Measurements from ENCODE around the gene IFNA7.
"Not testable (repeated sequence)": the region's sequence is repeated elsewhere in the genome, so short reads cannot be mapped to it uniquely, and the experiment has no call there.

IFNA7 gene

GRCh38 chr9:21205204-21205603, 3.2 kb upstream of the IFNA7 start:
- H3K23ac ChIP-seq (ENCODE audit: low read length), result no peak overlapping the region
- H2AFZ ChIP-seq (ENCODE audit: insufficient read depth, low read length, poor library complexity), result no peak overlapping the region
- no peak overlapping the region for H3K4ac ChIP-seq (ENCODE audit: low read depth, low read length)
- H3K18ac ChIP-seq (ENCODE audit: low read length), result no peak overlapping the region
- no peak overlapping the region for H3K4me3 ChIP-seq (ENCODE audit: low read depth, low read length)
- no peak overlapping the region for H4K8ac ChIP-seq (ENCODE audit: low read depth, low read length)
- H4K91ac ChIP-seq (ENCODE audit: low read depth, low read length), result no peak overlapping the region
- H4K12ac ChIP-seq (ENCODE audit: low read depth, low read length), result no peak overlapping the region
- no peak overlapping the region for H3K14ac ChIP-seq (ENCODE audit: low read length)
- H3K27ac ChIP-seq (ENCODE audit: low read depth, low read length), result no peak overlapping the region
- no peak overlapping the region for H2BK120ac ChIP-seq (ENCODE audit: insufficient read depth, low read length, poor library complexity)
- H3K9ac ChIP-seq (ENCODE audit: low read length), result no peak overlapping the region
- H2BK5ac ChIP-seq (ENCODE audit: low read depth, low read length, poor library complexity), result no peak overlapping the region
- H2AK5ac ChIP-seq (ENCODE audit: low read length), result no peak overlapping the region
- H3K4me2 ChIP-seq (ENCODE audit: low read length), result no peak overlapping the region
- H3K9me3 ChIP-seq (ENCODE audit: insufficient read depth, low read depth, low read length), result no peaks in the 10 kb centered on the region
- H3K27me3 ChIP-seq (ENCODE audit: insufficient read depth, low read length), result no peaks in the 10 kb centered on the region
- no peaks in the 10 kb centered on the region for H3K36me3 ChIP-seq (ENCODE audit: control insufficient read depth in 1 of 2, insufficient read depth in 2 of 2, low read length in 2 of 2)
- DNase-seq, result no peak
- H3K79me2 ChIP-seq (ENCODE audit: control insufficient read depth, insufficient read depth, low read length, poor library complexity), result no peaks in the 10 kb centered on the region
- no peak overlapping the region for H2BK12ac ChIP-seq (ENCODE audit: low read length)
- no peaks in the 10 kb centered on the region for H3K4me1 ChIP-seq (ENCODE audit: control insufficient read depth in 1 of 2, insufficient read depth in 2 of 2, low read length in 2 of 2)
- H3K79me1 ChIP-seq (ENCODE audit: low read length), result no peaks in the 10 kb centered on the region

- H2AK5ac ChIP-seq (ENCODE audit: low read length); H2BK5ac ChIP-seq (ENCODE audit: low read depth, low read length, poor library complexity); H3K23ac ChIP-seq (ENCODE audit: low read length); H3K79me2 ChIP-seq (ENCODE audit: control insufficient read depth, insufficient read depth, low read length, poor library complexity); H3K27me3 ChIP-seq (ENCODE audit: insufficient read depth, low read length); H4K8ac ChIP-seq (ENCODE audit: low read depth, low read length); H2AFZ ChIP-seq (ENCODE audit: insufficient read depth, low read length, poor library complexity); H4K91ac ChIP-seq (ENCODE audit: low read depth, low read length); H3K4me3 ChIP-seq (ENCODE audit: low read depth, low read length); H4K12ac ChIP-seq (ENCODE audit: low read depth, low read length); H3K36me3 ChIP-seq (ENCODE audit: control insufficient read depth in 1 of 2, insufficient read depth in 2 of 2, low read length in 2 of 2); H3K79me1 ChIP-seq (ENCODE audit: low read length); H3K9ac ChIP-seq (ENCODE audit: low read length); H2BK12ac ChIP-seq (ENCODE audit: low read length); H3K14ac ChIP-seq (ENCODE audit: low read length); H3K18ac ChIP-seq (ENCODE audit: low read length); H3K4me1 ChIP-seq (ENCODE audit: control insufficient read depth in 1 of 2, insufficient read depth in 2 of 2, low read length in 2 of 2); H2BK120ac ChIP-seq (ENCODE audit: insufficient read depth, low read length, poor library complexity); H3K4me2 ChIP-seq (ENCODE audit: low read length); H3K4ac ChIP-seq (ENCODE audit: low read depth, low read length); H3K9me3 ChIP-seq (ENCODE audit: insufficient read depth, low read depth, low read length); H3K27ac ChIP-seq (ENCODE audit: low read depth, low read length): not testable (repeated sequence)
- WGBS (ENCODE audit: extremely low coverage, insufficient coverage, insufficient read length), result no CpG with 5 or more reads among the region's 6 CpGs
- peak in 1 of 2 donors; percentile 52 for DNase-seq
Observed at GRCh38 chr9:21194867-21195776, 6.9 kb downstream of the IFNA7 start.

GRCh38 chr9:21187487-21187886, 14.5 kb downstream of the IFNA7 start, which contains the start of gene IFNA4:
Gene IFNA4 (minus strand): TSS chr9:21187587. CDS start chr9:21187531, 56 bp downstream.
- H3K79me2 ChIP-seq (ENCODE audit: control insufficient read depth, insufficient read depth, low read length, poor library complexity); H3K27ac ChIP-seq (ENCODE audit: low read depth, low read length); H2BK12ac ChIP-seq (ENCODE audit: low read length); H2AFZ ChIP-seq (ENCODE audit: insufficient read depth, low read length, poor library complexity); H4K91ac ChIP-seq (ENCODE audit: low read depth, low read length); DNase-seq; H2BK120ac ChIP-seq (ENCODE audit: insufficient read depth, low read length, poor library complexity); H3K18ac ChIP-seq (ENCODE audit: low read length); H3K4me1 ChIP-seq (ENCODE audit: control insufficient read depth in 1 of 2, insufficient read depth in 2 of 2, low read length in 2 of 2); H3K14ac ChIP-seq (ENCODE audit: low read length); H3K9me3 ChIP-seq (ENCODE audit: insufficient read depth, low read depth, low read length); H3K23ac ChIP-seq (ENCODE audit: low read length); H4K12ac ChIP-seq (ENCODE audit: low read depth, low read length); H2BK5ac ChIP-seq (ENCODE audit: low read depth, low read length, poor library complexity); H3K4me2 ChIP-seq (ENCODE audit: low read length); H2AK5ac ChIP-seq (ENCODE audit: low read length); H3K36me3 ChIP-seq (ENCODE audit: control insufficient read depth in 1 of 2, insufficient read depth in 2 of 2, low read length in 2 of 2); H3K4ac ChIP-seq (ENCODE audit: low read depth, low read length); H3K79me1 ChIP-seq (ENCODE audit: low read length); H3K27me3 ChIP-seq (ENCODE audit: insufficient read depth, low read length); H3K4me3 ChIP-seq (ENCODE audit: low read depth, low read length); H4K8ac ChIP-seq (ENCODE audit: low read depth, low read length); H3K9ac ChIP-seq (ENCODE audit: low read length): not testable (repeated sequence)
- WGBS (ENCODE audit: extremely low coverage, insufficient coverage, insufficient read length), result no CpG with 5 or more reads among the region's 3 CpGs

GRCh38 chr9:21182810-21183736, 18.9 kb downstream of the IFNA7 start:
- H2AK5ac ChIP-seq (ENCODE audit: low read length); H2BK5ac ChIP-seq (ENCODE audit: low read depth, low read length, poor library complexity); H2BK120ac ChIP-seq (ENCODE audit: insufficient read depth, low read length, poor library complexity); H3K27ac ChIP-seq (ENCODE audit: low read depth, low read length); H3K27me3 ChIP-seq (ENCODE audit: insufficient read depth, low read length); H4K91ac ChIP-seq (ENCODE audit: low read depth, low read length); H3K4me2 ChIP-seq (ENCODE audit: low read length); H4K8ac ChIP-seq (ENCODE audit: low read depth, low read length); H2BK12ac ChIP-seq (ENCODE audit: low read length); H3K4ac ChIP-seq (ENCODE audit: low read depth, low read length); H2AFZ ChIP-seq (ENCODE audit: insufficient read depth, low read length, poor library complexity); H3K36me3 ChIP-seq (ENCODE audit: control insufficient read depth in 1 of 2, insufficient read depth in 2 of 2, low read length in 2 of 2); H3K9ac ChIP-seq (ENCODE audit: low read length); H3K4me3 ChIP-seq (ENCODE audit: low read depth, low read length); H3K23ac ChIP-seq (ENCODE audit: low read length); H3K14ac ChIP-seq (ENCODE audit: low read length); H3K4me1 ChIP-seq (ENCODE audit: control insufficient read depth in 1 of 2, insufficient read depth in 2 of 2, low read length in 2 of 2); H3K79me1 ChIP-seq (ENCODE audit: low read length); H3K9me3 ChIP-seq (ENCODE audit: insufficient read depth, low read depth, low read length); H4K12ac ChIP-seq (ENCODE audit: low read depth, low read length); H3K79me2 ChIP-seq (ENCODE audit: control insufficient read depth, insufficient read depth, low read length, poor library complexity); H3K18ac ChIP-seq (ENCODE audit: low read length): not testable (repeated sequence)
- WGBS (ENCODE audit: extremely low coverage, insufficient coverage, insufficient read length), result no CpG with 5 or more reads among the region's 4 CpGs
- DNase-seq, result peak; percentile 6 to 42
